ENCODE measurements around the gene FOXP1.

- TF ChIP-seq CTCF (IDR thresholded peaks at IDR 0.05; ENCODE audit: poor library complexity) = no peak
- TF ChIP-seq EZH2 (IDR thresholded peaks at IDR 0.05; ENCODE audit: borderline replicate concordance) = no peak
Measured at GRCh38 chr3:71599416-71599815, 15.9 kb upstream of the FOXP1 start.
